Panc1 (cell line): ENCODE measurements around the gene CARM1. TPM values are rescaled to one million over a fixed set of nuclear protein-coding genes. Genes with fewer than 3 reads are reported as not detected.
"Not testable (repeated sequence)": the region's sequence is repeated elsewhere in the genome, so short reads cannot be mapped to it uniquely, and the experiment has no call there.

Experiments
- ATAC-seq: fragments of 200-7000 bp; cut with Tn5 transposase; 2 replicates; pipeline ENCODE4 v1.9.1; 2020; ENCODE audit warnings: mild to moderate bottlenecking, moderate library complexity
- BruUV-seq: library from RNA; stranded (reverse); fragments of 400-500 nt; replicated peaks from 2 replicates; lab custom pipeline; 2021; lab: Mats Ljungman, UMichigan
- CTCF ChIA-PET: fragments of 300-600 bp; sonication (Branson Sonifier 250); formaldehyde crosslinking; loops from one replicate; lab custom pipeline; 2022; ENCODE audit warnings: antibody characterized with exemption; lab: Charles Lee
- POLR2A ChIA-PET: fragments of 300-600 bp; sonication (Branson Sonifier 250); formaldehyde crosslinking; loops from one replicate; lab custom pipeline; 2022; ENCODE audit warnings: antibody characterized with exemption; lab: Charles Lee
- DNase-seq: peaks from one replicate; pipeline ENCODE4 v3.0.0-alpha.2; 2010; ENCODE audit warnings: low read depth, low spot score
- H3K27ac ChIP-seq: 2 replicates; pipeline ENCODE4 v1.5.1; 2011; ENCODE audit warnings: mild to moderate bottlenecking, low read length, inconsistent platforms
- H3K27me3 ChIP-seq: fragments of 200-500 bp; sonication (Bioruptor generic); 2 replicates; pipeline ENCODE4 v1.6.0; 2014; ENCODE audit warnings: low read length, inconsistent platforms; ENCODE audit not compliant: control insufficient read depth, insufficient read depth
- H3K36me3 ChIP-seq: fragments of 200-500 bp; sonication (Bioruptor generic); 2 replicates; pipeline ENCODE4 v1.5.1; 2014; ENCODE audit warnings: inconsistent platforms, mild to moderate bottlenecking, low read length, moderate library complexity; ENCODE audit not compliant: control insufficient read depth, insufficient read depth
- H3K4me1 ChIP-seq: 2 replicates; pipeline ENCODE4 v1.5.1; 2011; ENCODE audit warnings: inconsistent platforms, mild to moderate bottlenecking, low read length, moderate library complexity; ENCODE audit not compliant: control insufficient read depth, insufficient read depth
- H3K4me3 ChIP-seq, 2 experiments: 2 replicates each; pipeline ENCODE4 v1.5.1; 2011 to 2012; ENCODE audit warnings: low read depth in 2 of 2, low read length in 2 of 2, mild to moderate bottlenecking in 2 of 2, inconsistent platforms in 1 of 2, moderate library complexity in 1 of 2
- H3K9me3 ChIP-seq: fragments of 200-500 bp; sonication (Bioruptor generic); 2 replicates; pipeline ENCODE4 v1.5.1; 2014; ENCODE audit warnings: low read depth, mild to moderate bottlenecking, inconsistent platforms, low read length, moderate library complexity; ENCODE audit not compliant: control insufficient read depth, insufficient read depth
- POLR2AphosphoS5 ChIP-seq: IDR thresholded peaks from 2 replicates; pipeline ENCODE4 v1.6.1; 2012; ENCODE audit warnings: mild to moderate bottlenecking, low read depth, low read length, moderate library complexity
- SIN3A ChIP-seq: IDR thresholded peaks from 2 replicates; pipeline ENCODE4 v1.6.1; 2012; ENCODE audit warnings: low read depth, mild to moderate bottlenecking, low read length, moderate library complexity, borderline replicate concordance; ENCODE audit not compliant: insufficient read depth
- TCF7L2 ChIP-seq: IDR thresholded peaks from 2 replicates; pipeline ENCODE4 v1.6.1; 2011; ENCODE audit warnings: mild to moderate bottlenecking, low read depth, low read length, inconsistent platforms
- in situ Hi-C: cut with HindIII; loops from 2 replicates; pipeline ENCODE4 v1.10.0; 2016; ENCODE audit warnings: low sequenced_read_pairs, low pct_unique_long_range_greater_than_20kb
- intact Hi-C: fragments of 100-400 bp; cut with micrococcal nuclease; formaldehyde crosslinking; loops from one replicate; pipeline ENCODE4 v1.10.0; 2022; ENCODE audit not compliant: unreplicated experiment
- total RNA-seq: library from RNA; stranded (reverse); gene quantifications from one replicate; pipeline ENCODE4 v1.2.1, GENCODE V29; 2021; ENCODE audit not compliant: unreplicated experiment
- TF ChIP-seq, protein P1 (sequence below): fragments of 450-650 bp; IDR thresholded peaks from 2 replicates; pipeline ENCODE4 v1.5.1; 2017; ENCODE audit warnings: mild to moderate bottlenecking
- TF ChIP-seq, protein P2 (sequence below), 2 experiments: IDR thresholded peaks; 2 replicates each; pipeline ENCODE4 v1.6.1; 2011 to 2012; ENCODE audit warnings: low read depth in 2 of 2, control low read depth in 1 of 2, low read length in 1 of 2, mild to moderate bottlenecking in 1 of 2, moderate library complexity in 1 of 2; ENCODE audit not compliant: insufficient read depth in 1 of 2

CARM1 gene
- total RNA-seq, 1 experiment from 2014 or later, result 44.9 TPM

DNA sequence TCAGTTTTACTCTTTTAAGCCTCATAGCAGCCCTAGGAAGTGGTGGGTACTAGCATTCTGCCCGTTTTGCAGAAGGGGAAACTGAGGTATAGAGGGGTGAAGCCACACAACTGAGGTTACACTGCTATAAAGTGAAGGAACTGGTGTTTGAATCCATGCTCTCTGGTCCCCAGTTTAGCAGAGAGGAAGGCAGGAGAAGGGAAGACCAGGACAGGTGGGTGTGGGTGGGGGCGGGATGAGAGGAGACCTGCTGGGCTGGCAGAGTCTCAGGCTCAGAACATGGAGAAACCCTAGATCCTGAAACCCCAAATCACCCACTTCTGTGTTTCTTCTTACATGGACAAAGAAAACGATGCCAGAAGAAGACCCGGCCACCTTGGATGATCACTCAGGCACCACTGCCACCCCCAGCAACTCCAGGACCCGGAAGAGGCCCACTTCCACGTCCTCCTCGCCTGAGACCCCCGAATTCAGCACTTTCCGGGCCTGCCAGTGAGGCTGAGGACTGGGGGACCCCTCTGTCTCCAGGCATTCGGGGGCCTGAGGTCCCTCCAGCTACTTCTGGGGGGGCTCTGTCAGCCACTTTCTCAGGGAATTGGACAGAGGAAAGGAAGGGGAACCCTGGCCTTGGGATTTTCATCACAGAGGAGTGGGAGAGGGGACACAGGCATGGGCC is 2.3 kb upstream of the CARM1 start:
- H3K27me3 ChIP-seq, result no peaks in the 10 kb centered on the region
- H3K36me3 ChIP-seq, result peaks cover 4% of the 10 kb centered on the region; the same call in 1 of the 2 replicates
- H3K9me3 ChIP-seq, result no peaks in the 10 kb centered on the region
- ChIA-PET POLR2A (no interaction called here), CTCF (no interaction called here)
- DNase-seq, result no peak
- BruUV-seq, result no TSS peak
- no peak overlapping the region for H3K27ac ChIP-seq
- intact Hi-C loops (loop anchor here (10.0 kb wide), 1 partner anchor 154 kb away; the partner anchor contains the start of gene DNM2), in situ Hi-C loops (no loop called here)
- no peak overlapping the region for H3K4me3 ChIP-seq
- ATAC-seq, result no peak
- TF ChIP-seq SIN3A, result no peak
- TF ChIP-seq TCF7L2, result no peak
- TF ChIP-seq POLR2AphosphoS5, result no peak
- TF ChIP-seq, protein P1, sequence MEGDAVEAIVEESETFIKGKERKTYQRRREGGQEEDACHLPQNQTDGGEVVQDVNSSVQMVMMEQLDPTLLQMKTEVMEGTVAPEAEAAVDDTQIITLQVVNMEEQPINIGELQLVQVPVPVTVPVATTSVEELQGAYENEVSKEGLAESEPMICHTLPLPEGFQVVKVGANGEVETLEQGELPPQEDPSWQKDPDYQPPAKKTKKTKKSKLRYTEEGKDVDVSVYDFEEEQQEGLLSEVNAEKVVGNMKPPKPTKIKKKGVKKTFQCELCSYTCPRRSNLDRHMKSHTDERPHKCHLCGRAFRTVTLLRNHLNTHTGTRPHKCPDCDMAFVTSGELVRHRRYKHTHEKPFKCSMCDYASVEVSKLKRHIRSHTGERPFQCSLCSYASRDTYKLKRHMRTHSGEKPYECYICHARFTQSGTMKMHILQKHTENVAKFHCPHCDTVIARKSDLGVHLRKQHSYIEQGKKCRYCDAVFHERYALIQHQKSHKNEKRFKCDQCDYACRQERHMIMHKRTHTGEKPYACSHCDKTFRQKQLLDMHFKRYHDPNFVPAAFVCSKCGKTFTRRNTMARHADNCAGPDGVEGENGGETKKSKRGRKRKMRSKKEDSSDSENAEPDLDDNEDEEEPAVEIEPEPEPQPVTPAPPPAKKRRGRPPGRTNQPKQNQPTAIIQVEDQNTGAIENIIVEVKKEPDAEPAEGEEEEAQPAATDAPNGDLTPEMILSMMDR, result no peak
- TF ChIP-seq, protein P2, sequence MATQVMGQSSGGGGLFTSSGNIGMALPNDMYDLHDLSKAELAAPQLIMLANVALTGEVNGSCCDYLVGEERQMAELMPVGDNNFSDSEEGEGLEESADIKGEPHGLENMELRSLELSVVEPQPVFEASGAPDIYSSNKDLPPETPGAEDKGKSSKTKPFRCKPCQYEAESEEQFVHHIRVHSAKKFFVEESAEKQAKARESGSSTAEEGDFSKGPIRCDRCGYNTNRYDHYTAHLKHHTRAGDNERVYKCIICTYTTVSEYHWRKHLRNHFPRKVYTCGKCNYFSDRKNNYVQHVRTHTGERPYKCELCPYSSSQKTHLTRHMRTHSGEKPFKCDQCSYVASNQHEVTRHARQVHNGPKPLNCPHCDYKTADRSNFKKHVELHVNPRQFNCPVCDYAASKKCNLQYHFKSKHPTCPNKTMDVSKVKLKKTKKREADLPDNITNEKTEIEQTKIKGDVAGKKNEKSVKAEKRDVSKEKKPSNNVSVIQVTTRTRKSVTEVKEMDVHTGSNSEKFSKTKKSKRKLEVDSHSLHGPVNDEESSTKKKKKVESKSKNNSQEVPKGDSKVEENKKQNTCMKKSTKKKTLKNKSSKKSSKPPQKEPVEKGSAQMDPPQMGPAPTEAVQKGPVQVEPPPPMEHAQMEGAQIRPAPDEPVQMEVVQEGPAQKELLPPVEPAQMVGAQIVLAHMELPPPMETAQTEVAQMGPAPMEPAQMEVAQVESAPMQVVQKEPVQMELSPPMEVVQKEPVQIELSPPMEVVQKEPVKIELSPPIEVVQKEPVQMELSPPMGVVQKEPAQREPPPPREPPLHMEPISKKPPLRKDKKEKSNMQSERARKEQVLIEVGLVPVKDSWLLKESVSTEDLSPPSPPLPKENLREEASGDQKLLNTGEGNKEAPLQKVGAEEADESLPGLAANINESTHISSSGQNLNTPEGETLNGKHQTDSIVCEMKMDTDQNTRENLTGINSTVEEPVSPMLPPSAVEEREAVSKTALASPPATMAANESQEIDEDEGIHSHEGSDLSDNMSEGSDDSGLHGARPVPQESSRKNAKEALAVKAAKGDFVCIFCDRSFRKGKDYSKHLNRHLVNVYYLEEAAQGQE (IDR thresholded peaks at IDR 0.05; ENCODE audit: insufficient read depth in 1 of 2, low read depth in 2 of 2, low read length in 1 of 2), result no peak
- H3K4me1 ChIP-seq, result no peaks in the 10 kb centered on the region; the same call in 1 of the 2 replicates

DNA sequence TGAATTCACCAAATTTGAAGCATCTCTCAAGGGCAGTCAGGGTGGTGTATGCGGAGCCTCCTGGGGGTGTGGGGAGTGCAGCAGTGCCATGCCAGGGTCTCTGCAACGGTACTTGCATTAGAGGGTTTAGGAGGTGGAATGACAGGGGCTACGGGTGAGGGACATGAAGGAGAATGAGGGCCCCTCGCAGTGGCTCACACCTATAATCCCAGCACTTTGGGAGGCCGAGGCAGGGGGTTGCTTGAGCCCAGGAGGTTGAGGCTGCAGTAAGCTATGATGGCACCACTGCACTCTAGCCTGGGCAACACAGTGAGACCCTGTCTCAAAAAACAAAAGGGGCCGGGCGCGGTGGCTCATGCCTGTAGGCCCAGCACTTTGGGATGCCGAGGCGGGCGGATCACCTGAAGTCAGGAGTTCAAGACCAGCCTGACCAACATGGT is 1.5 kb upstream of the CARM1 start:
- in situ Hi-C loops, ATAC-seq, H3K36me3 ChIP-seq, BruUV-seq, H3K27me3 ChIP-seq, H3K9me3 ChIP-seq, CTCF ChIA-PET, H3K27ac ChIP-seq, H3K4me1 ChIP-seq, H3K4me3 ChIP-seq, DNase-seq: not testable (repeated sequence)
- intact Hi-C loops, result loop anchor here (10.0 kb wide), 1 partner anchor 155 kb away; the partner anchor contains the start of gene DNM2
- POLR2A ChIA-PET, result interaction anchor here (0.6 kb wide), 1 partner anchor 20 kb away, joined by 8 read pairs; no protein-coding TSS in a partner anchor

- ATAC-seq, result peak; percentile 22; the same call in 1 of the 2 replicates
- no peak for DNase-seq
- Histone ChIP-seq H3K4me1 (no peaks in the 10 kb centered on the region), H3K27me3 (no peaks in the 10 kb centered on the region), H3K4me3 (peak overlapping the region; percentile 46 to 61), H3K27ac (peak overlapping the region; percentile 89), H3K36me3 (peaks cover 4% of the 10 kb centered on the region; the same call in 1 of the 2 replicates), H3K9me3 (no peaks in the 10 kb centered on the region)
- no TSS peak for BruUV-seq
- ChIA-PET CTCF (interaction anchor here (0.6 kb wide), 2 partner anchors 11 to 112 kb away, joined by 3 to 4 read pairs; no protein-coding TSS in a partner anchor), POLR2A (interaction anchor here (0.6 kb wide), 3 partner anchors 19 to 224 kb away, joined by 5 to 8 read pairs (median 7); no protein-coding TSS in a partner anchor)
- in situ Hi-C loops (no loop called here), intact Hi-C loops (no loop called here)
- TF ChIP-seq TCF7L2 (no peak), SIN3A (no peak), POLR2AphosphoS5 (no peak)
- TF ChIP-seq, protein P2 (IDR thresholded peaks at IDR 0.05; ENCODE audit: insufficient read depth in 1 of 2, low read depth in 2 of 2, low read length in 1 of 2), result no peak
- TF ChIP-seq, protein P1, result no peak
Measured at GRCh38 chr19:10870501-10870954, 825 bp upstream of the CARM1 start.
